Upper lobe of left lung (tissue), 4 donors: ENCODE measurements around the gene SLC7A10.
"Not testable (repeated sequence)": the region's sequence is repeated elsewhere in the genome, so short reads cannot be mapped to it uniquely, and the experiment has no call there.

Source experiments
- POLR2A ChIP-seq, 4 donors: fragments of 450-650 bp; IDR thresholded peaks; one replicate each; pipeline ENCODE4 v1.5.1; 2016 to 2017; ENCODE audit warnings: antibody characterized with exemption in 4 of 4, mild to moderate bottlenecking in 2 of 4
- TF ChIP-seq, protein P1 (sequence below), 6 experiments: fragments of 450-650 bp in 4 of 6; fragments of 200-600 bp in 2 of 6; sonication (generic) in 2 of 6; IDR thresholded peaks; one replicate each; pipeline ENCODE4 v1.5.1; 2016 to 2019; ENCODE audit warnings: antibody characterized with exemption in 6 of 6

DNA sequence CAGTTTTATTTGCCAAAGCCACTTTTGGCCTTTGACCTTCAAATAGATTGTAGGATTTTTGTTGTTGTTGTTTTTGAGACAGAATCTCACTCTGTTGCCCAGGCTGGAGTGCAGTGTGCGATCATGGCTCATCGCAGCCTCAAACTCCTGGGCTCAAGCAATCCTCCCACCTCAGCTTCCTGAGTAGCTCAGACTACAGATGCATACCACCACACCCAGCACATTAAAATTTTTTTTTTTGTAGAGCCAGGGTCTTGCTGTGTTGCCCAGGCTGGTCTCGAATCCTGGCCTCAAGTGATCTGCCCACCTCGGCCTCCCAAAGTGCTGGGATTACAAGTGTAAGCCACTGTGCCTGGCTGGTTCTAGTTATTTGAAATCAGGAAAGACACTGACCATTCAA, 34.6 kb downstream of the SLC7A10 start:
- TF ChIP-seq POLR2A (IDR thresholded peaks at IDR 0.05), result not testable (repeated sequence)
- TF ChIP-seq, protein P1, sequence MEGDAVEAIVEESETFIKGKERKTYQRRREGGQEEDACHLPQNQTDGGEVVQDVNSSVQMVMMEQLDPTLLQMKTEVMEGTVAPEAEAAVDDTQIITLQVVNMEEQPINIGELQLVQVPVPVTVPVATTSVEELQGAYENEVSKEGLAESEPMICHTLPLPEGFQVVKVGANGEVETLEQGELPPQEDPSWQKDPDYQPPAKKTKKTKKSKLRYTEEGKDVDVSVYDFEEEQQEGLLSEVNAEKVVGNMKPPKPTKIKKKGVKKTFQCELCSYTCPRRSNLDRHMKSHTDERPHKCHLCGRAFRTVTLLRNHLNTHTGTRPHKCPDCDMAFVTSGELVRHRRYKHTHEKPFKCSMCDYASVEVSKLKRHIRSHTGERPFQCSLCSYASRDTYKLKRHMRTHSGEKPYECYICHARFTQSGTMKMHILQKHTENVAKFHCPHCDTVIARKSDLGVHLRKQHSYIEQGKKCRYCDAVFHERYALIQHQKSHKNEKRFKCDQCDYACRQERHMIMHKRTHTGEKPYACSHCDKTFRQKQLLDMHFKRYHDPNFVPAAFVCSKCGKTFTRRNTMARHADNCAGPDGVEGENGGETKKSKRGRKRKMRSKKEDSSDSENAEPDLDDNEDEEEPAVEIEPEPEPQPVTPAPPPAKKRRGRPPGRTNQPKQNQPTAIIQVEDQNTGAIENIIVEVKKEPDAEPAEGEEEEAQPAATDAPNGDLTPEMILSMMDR (IDR thresholded peaks at IDR 0.05), result not testable (repeated sequence)
